HCT116 (cell line): ENCODE results near the gene OTUD4.

Experiments used
- CEBPB ChIP-seq: IDR thresholded peaks from 2 replicates; pipeline ENCODE4 v1.6.1; 2012; ENCODE audit warnings: low read depth
- CTCF ChIP-seq, 3 experiments: fragments of 200-600 bp in 1 of 3; sonication (generic) in 1 of 3; IDR thresholded peaks in 2 of 3; conservative IDR thresholded peaks in 1 of 3; 2 replicates each; pipeline ENCODE4 v1.5.1; 2012 to 2017; ENCODE audit warnings: low read depth in 2 of 3, low read length in 2 of 3, antibody characterized with exemption in 1 of 3, borderline replicate concordance in 1 of 3, control low read depth in 1 of 3, mild to moderate bottlenecking in 1 of 3, mixed read lengths in 1 of 3, mixed run types in 1 of 3, moderate library complexity in 1 of 3; ENCODE audit not compliant: insufficient read depth in 1 of 3
- JUND ChIP-seq: IDR thresholded peaks from 2 replicates; pipeline ENCODE4 v1.6.1; 2012
- MAX ChIP-seq: IDR thresholded peaks from 2 replicates; pipeline ENCODE4 v1.6.1; 2012
- POLR2A ChIP-seq: IDR thresholded peaks from 2 replicates; pipeline ENCODE4 v1.7.0; 2011; ENCODE audit warnings: borderline replicate concordance; ENCODE audit not compliant: insufficient read depth, insufficient read length; ENCODE audit errors: extremely low read depth
- POLR2AphosphoS5 ChIP-seq: IDR thresholded peaks from 2 replicates; pipeline ENCODE4 v1.6.1; 2011; ENCODE audit warnings: mild to moderate bottlenecking, low read depth, low read length, moderate library complexity
- RAD21 ChIP-seq: IDR thresholded peaks from 2 replicates; pipeline ENCODE4 v1.6.1; 2012; ENCODE audit warnings: low read depth, mild to moderate bottlenecking
- REST ChIP-seq: IDR thresholded peaks from 2 replicates; pipeline ENCODE4 v1.6.1; 2012; ENCODE audit warnings: low read depth
- SIN3A ChIP-seq: IDR thresholded peaks from 2 replicates; pipeline ENCODE4 v1.6.1; 2012; ENCODE audit warnings: low read depth
- SP1 ChIP-seq: IDR thresholded peaks from 2 replicates; pipeline ENCODE4 v1.6.1; 2012; ENCODE audit warnings: low read depth
- YY1 ChIP-seq: IDR thresholded peaks from 2 replicates; pipeline ENCODE4 v1.6.1; 2011; ENCODE audit warnings: low read length, low read depth, moderate library complexity, mild to moderate bottlenecking; ENCODE audit not compliant: insufficient replicate concordance; ENCODE audit errors: extremely low read depth

- no peak for TF ChIP-seq CTCF (IDR thresholded peaks at IDR 0.05 in 2 of 3, conservative IDR thresholded peaks at IDR 0.05 in 1 of 3; ENCODE audit: borderline replicate concordance in 1 of 3, insufficient read depth in 1 of 3, low read depth in 2 of 3, low read length in 2 of 3)
- no peak for TF ChIP-seq POLR2AphosphoS5
- TF ChIP-seq JUND: no peak
- no peak for TF ChIP-seq POLR2A
- no peak for TF ChIP-seq RAD21
- TF ChIP-seq SIN3A: no peak
- no peak for TF ChIP-seq REST
- TF ChIP-seq CEBPB: no peak
- TF ChIP-seq YY1: no peak
- no peak for TF ChIP-seq SP1
- TF ChIP-seq MAX: no peak
Measured at GRCh38 chr4:145167887-145168286, 12.5 kb downstream of the OTUD4 start.
